H1 (cell line): ENCODE measurements around the gene RNF135. TPM values are rescaled to one million over a fixed set of nuclear protein-coding genes. Genes with fewer than 3 reads are reported as not detected.
"Not testable (repeated sequence)": the region's sequence is repeated elsewhere in the genome, so short reads cannot be mapped to it uniquely, and the experiment has no call there.

ENCODE experiments used
- CTCF ChIA-PET: fragments of 300-600 bp; sonication (Branson Sonifier 250); formaldehyde crosslinking; loops from one replicate; lab custom pipeline; 2021; ENCODE audit not compliant: partially characterized antibody; lab: Charles Lee
- POLR2A ChIA-PET: fragments of 300-600 bp; sonication (Branson Sonifier 250); formaldehyde crosslinking; loops from one replicate; lab custom pipeline; 2021; ENCODE audit warnings: inconsistent platforms; ENCODE audit not compliant: partially characterized antibody; lab: Charles Lee
- DNase-seq, 2 experiments: peaks; one replicate each; pipeline versions ENCODE4 v3.0.0 to v3.0.0-alpha.2; 2010 to 2022; ENCODE audit warnings: low spot score in 2 of 2, low read depth in 1 of 2, mixed read lengths in 1 of 2
- FAIRE-seq: peaks from 2 replicates; lab custom pipeline; 2011; peaks lifted over from hg19 to GRCh38; lab: Jason Lieb, UNC
- H2AFZ ChIP-seq: 2 replicates; pipeline ENCODE4 v1.8.1; 2012; ENCODE audit warnings: low read length, inconsistent platforms
- H2AK5ac ChIP-seq: 2 replicates; pipeline ENCODE4 v1.6.1; 2013; ENCODE audit warnings: low read depth, low read length
- H2BK120ac ChIP-seq: replicated peaks from 2 replicates; pipeline ENCODE3; 2013; ENCODE audit warnings: low read depth, low read length, inconsistent platforms
- H2BK12ac ChIP-seq: 2 replicates; pipeline ENCODE4 v1.6.1; 2013; ENCODE audit warnings: low read depth, low read length
- H2BK15ac ChIP-seq: 2 replicates; pipeline ENCODE4 v1.6.1; 2013; ENCODE audit warnings: low read length
- H2BK20ac ChIP-seq: 2 replicates; pipeline ENCODE4 v1.6.1; 2013; ENCODE audit warnings: low read length
- H2BK5ac ChIP-seq: 2 replicates; pipeline ENCODE4 v1.6.1; 2013; ENCODE audit warnings: low read depth, low read length
- H3K14ac ChIP-seq: 2 replicates; pipeline ENCODE4 v1.6.1; 2013; ENCODE audit warnings: inconsistent platforms; ENCODE audit not compliant: insufficient read length
- H3K18ac ChIP-seq: 2 replicates; pipeline ENCODE4 v1.6.1; 2013; ENCODE audit warnings: low read length; ENCODE audit errors: extremely low read depth
- H3K23ac ChIP-seq: 2 replicates; pipeline ENCODE4 v1.6.1; 2013; ENCODE audit warnings: inconsistent platforms; ENCODE audit not compliant: insufficient read length
- H3K23me2 ChIP-seq: 2 replicates; pipeline ENCODE4 v1.6.1; 2013; ENCODE audit warnings: low read depth, low read length
- H3K27ac ChIP-seq: 2 replicates; pipeline ENCODE4 v1.6.1; 2011; ENCODE audit warnings: low read depth, low read length, inconsistent platforms
- H3K27me3 ChIP-seq, 4 experiments: replicated peaks in 1 of 4; 1 replicate in 1 of 4; 2 replicates in 3 of 4; pipeline versions ENCODE4 v1.6.1 to v1.8.1; 2011 to 2013; ENCODE audit warnings: low read length in 3 of 4, mild to moderate bottlenecking in 3 of 4, inconsistent platforms in 2 of 4, mixed read lengths in 2 of 4, moderate library complexity in 1 of 4; ENCODE audit not compliant: control insufficient read depth in 3 of 4, insufficient read depth in 3 of 4; ENCODE audit errors: extremely low read depth in 1 of 4
- H3K36me3 ChIP-seq, 4 experiments: 2 replicates each; pipeline versions ENCODE4 v1.6.1 to v1.8.1; 2011 to 2013; ENCODE audit warnings: mild to moderate bottlenecking in 4 of 4, low read length in 3 of 4, moderate library complexity in 2 of 4, control low read depth in 1 of 4, inconsistent platforms in 1 of 4; ENCODE audit not compliant: insufficient read depth in 4 of 4, control insufficient read depth in 2 of 4
- H3K4ac ChIP-seq: replicated peaks from 2 replicates; pipeline ENCODE3; 2013; ENCODE audit warnings: low read length, low read depth, mixed read lengths, inconsistent platforms; ENCODE audit not compliant: insufficient read length
- H3K4me1 ChIP-seq, 4 experiments: replicated peaks in 1 of 4; 1 replicate in 1 of 4; 2 replicates in 3 of 4; pipeline versions ENCODE4 v1.6.1 to v1.8.1; 2011 to 2013; ENCODE audit warnings: low read length in 3 of 4, inconsistent platforms in 2 of 4, mixed read lengths in 1 of 4; ENCODE audit not compliant: insufficient read depth in 4 of 4, control insufficient read depth in 3 of 4
- H3K4me2 ChIP-seq, 2 experiments: 2 replicates each; pipeline versions ENCODE4 v1.6.1 to v1.8.1; 2011 to 2013; ENCODE audit warnings: low read depth in 2 of 2, low read length in 2 of 2, control low read depth in 1 of 2, inconsistent platforms in 1 of 2, mild to moderate bottlenecking in 1 of 2; ENCODE audit not compliant: insufficient read depth in 1 of 2
- H3K4me3 ChIP-seq, 4 experiments: fragments of 200-600, 300-600 bp in 1 of 4; sonication (generic), shearing (Covaris generic), sonication (Bioruptor Twin) in 1 of 4; 2 replicates each; pipeline versions ENCODE4 v1.5.1 to v1.8.1; 2011 to 2016; ENCODE audit warnings: low read length in 4 of 4, low read depth in 3 of 4, control low read depth in 2 of 4, inconsistent platforms in 2 of 4, mild to moderate bottlenecking in 2 of 4, mixed read lengths in 1 of 4, moderate library complexity in 1 of 4; ENCODE audit not compliant: insufficient read depth in 2 of 4; ENCODE audit errors: extremely low read depth in 1 of 4
- H3K56ac ChIP-seq: replicated peaks from 2 replicates; pipeline ENCODE3; 2013; ENCODE audit warnings: low read depth, mild to moderate bottlenecking, mixed read lengths, low read length, inconsistent platforms; ENCODE audit not compliant: insufficient read length
- H3K79me1 ChIP-seq: 2 replicates; pipeline ENCODE4 v1.6.1; 2013; ENCODE audit warnings: low read depth, low read length, control low read depth
- H3K79me2 ChIP-seq, 2 experiments: 2 replicates each; pipeline versions ENCODE4 v1.6.1 to v1.8.1; 2012 to 2013; ENCODE audit warnings: low read length in 2 of 2, mild to moderate bottlenecking in 2 of 2, inconsistent platforms in 1 of 2; ENCODE audit not compliant: insufficient read depth in 2 of 2, control insufficient read depth in 1 of 2
- H3K9ac ChIP-seq, 4 experiments: replicated peaks in 1 of 4; 1 replicate in 1 of 4; 2 replicates in 3 of 4; pipeline versions ENCODE4 v1.6.1 to v1.8.1; 2011 to 2013; ENCODE audit warnings: low read depth in 3 of 4, low read length in 3 of 4, control low read depth in 2 of 4, mild to moderate bottlenecking in 2 of 4, moderate library complexity in 2 of 4, inconsistent platforms in 1 of 4; ENCODE audit errors: extremely low read depth in 1 of 4
- H3K9me3 ChIP-seq, 2 experiments: 2 replicates each; pipeline versions ENCODE4 v1.6.1 to v1.8.1; 2012 to 2013; ENCODE audit warnings: mild to moderate bottlenecking in 2 of 2, moderate library complexity in 2 of 2, control low read depth in 1 of 2, inconsistent platforms in 1 of 2, low read depth in 1 of 2, low read length in 1 of 2, mixed read lengths in 1 of 2; ENCODE audit not compliant: insufficient read depth in 2 of 2
- H4K20me1 ChIP-seq, 2 experiments: replicated peaks in 1 of 2; 2 replicates each; pipeline versions ENCODE3 to v1.8.1; 2011 to 2013; ENCODE audit warnings: inconsistent platforms in 2 of 2, low read length in 2 of 2, mild to moderate bottlenecking in 1 of 2; ENCODE audit not compliant: insufficient read depth in 2 of 2, control insufficient read depth in 1 of 2
- H4K5ac ChIP-seq: 2 replicates; pipeline ENCODE4 v1.6.1; 2013; ENCODE audit warnings: low read length, low read depth, mixed read lengths, inconsistent platforms; ENCODE audit not compliant: insufficient read length
- H4K8ac ChIP-seq: 2 replicates; pipeline ENCODE4 v1.8.0; 2013; ENCODE audit warnings: mild to moderate bottlenecking, moderate library complexity, low read length, inconsistent platforms; ENCODE audit not compliant: insufficient read depth; ENCODE audit errors: extremely low read depth
- H4K91ac ChIP-seq: replicated peaks from 2 replicates; pipeline ENCODE3; 2013; ENCODE audit warnings: low read length, mixed read lengths, inconsistent platforms; ENCODE audit not compliant: insufficient read length
- WGBS, 2 experiments: shearing (Covaris generic) in 1 of 2; methylation state at CpG; one replicate each; pipeline versions ENCODE4 v1.1.6 to v1.1.7; 2013 to 2015; ENCODE audit warnings: low lambda C conversion rate in 2 of 2, mixed read lengths in 2 of 2, inconsistent platforms in 1 of 2, low coverage in 1 of 2, missing lambda C conversion rate in 1 of 2; ENCODE audit not compliant: insufficient replicate concordance in 2 of 2, insufficient coverage in 1 of 2, insufficient read length in 1 of 2; ENCODE audit errors: extremely low coverage in 1 of 2, missing lambda C conversion rate in 1 of 2; 5-methylcytosine and 5-hydroxymethylcytosine counted together
- polyA plus RNA-seq, 7 experiments: library from polyadenylated mRNA; depleted of rRNA in 3 of 7; stranded (reverse) in 5 of 7; unstranded in 2 of 7; fragments of >200 nt in 5 of 7; fragments of 200-250 nt in 2 of 7; gene quantifications; 1 replicate in 5 of 7; 2 replicates in 1 of 7; 4 replicates in 1 of 7; pipeline versions ENCODE4 v1.2.1 to v1.2.3, GENCODE V29; 2011 to 2013; ENCODE audit warnings: missing spikeins in 2 of 7, mixed read lengths in 2 of 7
- total RNA-seq: library from RNA; stranded (reverse); fragmentation: NEBNext Ultra II Directional; extraction: Animal tissue kit (Norgen Biotek cat#: 25700); gene quantifications from 2 replicates; pipeline ENCODE4 v1.2.1, GENCODE V29; 2021

Gene RNF135
- total and polyA plus RNA-seq, 2 of the 8 experiments (the other 6 are each of a cell fraction or from before 2014, with no cell fraction given), result 8.8 to 9.0 TPM

- H4K5ac ChIP-seq, H2AFZ ChIP-seq, H4K91ac ChIP-seq, H2BK12ac ChIP-seq, CTCF ChIA-PET, H2BK5ac ChIP-seq, H3K23ac ChIP-seq, H3K23me2 ChIP-seq, DNase-seq, H4K8ac ChIP-seq, H3K27me3 ChIP-seq, H3K9me3 ChIP-seq, H3K79me2 ChIP-seq, H3K4ac ChIP-seq, H3K4me1 ChIP-seq, H3K14ac ChIP-seq, FAIRE-seq, H2BK120ac ChIP-seq, H3K4me2 ChIP-seq, H2BK15ac ChIP-seq, POLR2A ChIA-PET, H3K18ac ChIP-seq, H3K4me3 ChIP-seq, H3K36me3 ChIP-seq, H2AK5ac ChIP-seq, H3K79me1 ChIP-seq, H3K27ac ChIP-seq, H3K56ac ChIP-seq, H2BK20ac ChIP-seq, H3K9ac ChIP-seq, H4K20me1 ChIP-seq: not testable (repeated sequence)
- 57% methylated on average over 1 of the region's 2 CpGs; no CpG with 5 or more reads in 1 of the 2 experiments for WGBS, 2 experiments
Observed at GRCh38 chr17:31023171-31023570, 52.3 kb downstream of the RNF135 start.
